Mucosa of rectum (tissue), 2 donors: ENCODE measurements around the gene SAMD15.

Experiments used
- H3K27ac ChIP-seq, 2 donors: one replicate each; pipeline ENCODE4 v1.7.0; 2013; ENCODE audit warnings: inconsistent platforms in 2 of 2, low read depth in 2 of 2, low read length in 2 of 2
- H3K27me3 ChIP-seq, 2 donors: one replicate each; pipeline ENCODE4 v1.7.0; 2013; ENCODE audit warnings: low read length in 2 of 2; ENCODE audit not compliant: control insufficient read depth in 2 of 2, insufficient read depth in 2 of 2
- H3K36me3 ChIP-seq, 2 donors: one replicate each; pipeline ENCODE4 v1.7.0; 2013; ENCODE audit warnings: low read length in 2 of 2; ENCODE audit not compliant: control insufficient read depth in 2 of 2, insufficient read depth in 2 of 2
- H3K4me1 ChIP-seq, 2 donors: one replicate each; pipeline ENCODE4 v1.7.0; 2013; ENCODE audit warnings: low read length in 2 of 2, mild to moderate bottlenecking in 1 of 2; ENCODE audit not compliant: control insufficient read depth in 2 of 2, insufficient read depth in 2 of 2
- H3K4me3 ChIP-seq, 2 donors: one replicate each; pipeline ENCODE4 v1.7.0; 2013; ENCODE audit warnings: low read length in 2 of 2
- H3K9ac ChIP-seq, 2 donors: one replicate each; pipeline ENCODE4 v1.7.0; 2013; ENCODE audit warnings: low read length in 2 of 2, low read depth in 1 of 2, mild to moderate bottlenecking in 1 of 2
- H3K9me3 ChIP-seq, 2 donors: one replicate each; pipeline ENCODE4 v1.7.0; 2013; ENCODE audit warnings: low read length in 2 of 2; ENCODE audit not compliant: control insufficient read depth in 2 of 2
- donor health status: healthy.
- donor health status: Normal muscosa, but diverticular disease.

The SAMD15 gene

DNA sequence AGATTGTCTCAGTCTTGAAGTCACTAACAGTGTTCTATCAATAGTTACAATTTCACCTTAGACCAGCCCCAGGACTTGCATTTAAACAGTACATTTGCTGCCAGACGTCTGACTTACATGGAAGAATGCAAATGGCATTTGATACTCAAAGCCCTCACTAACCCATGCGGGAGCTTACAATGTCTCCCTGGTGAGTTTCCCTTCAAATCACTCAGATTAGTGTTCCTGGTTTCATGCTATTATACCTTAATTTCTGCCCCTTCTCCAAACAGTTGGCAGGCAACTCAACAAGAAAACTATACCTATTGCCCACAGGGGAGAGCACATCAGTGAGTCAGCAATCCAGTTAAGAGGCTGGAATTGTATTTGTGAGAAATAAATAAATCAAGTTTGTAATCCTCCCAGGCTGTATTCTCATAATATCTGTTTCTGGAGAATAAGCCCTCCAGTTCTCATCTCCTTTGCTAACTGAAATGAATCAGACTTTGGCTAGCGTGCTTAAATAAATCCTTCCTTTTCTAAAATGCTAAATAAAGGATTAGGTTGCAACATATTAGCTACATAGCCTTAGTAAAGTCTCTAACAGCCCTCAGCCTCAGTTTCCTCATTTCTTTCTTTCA, 32.7 kb upstream of the SAMD15 start:
- Histone ChIP-seq H3K9ac (no peak overlapping the region), H3K4me3 (no peak overlapping the region), H3K4me1 (no peaks in the 10 kb centered on the region), H3K36me3 (peaks cover 17 to 21% of the 10 kb centered on the region in 2 donors), H3K27me3 (no peaks in the 10 kb centered on the region), H3K9me3 (no peaks in the 10 kb centered on the region), H3K27ac (no peak overlapping the region)

DNA sequence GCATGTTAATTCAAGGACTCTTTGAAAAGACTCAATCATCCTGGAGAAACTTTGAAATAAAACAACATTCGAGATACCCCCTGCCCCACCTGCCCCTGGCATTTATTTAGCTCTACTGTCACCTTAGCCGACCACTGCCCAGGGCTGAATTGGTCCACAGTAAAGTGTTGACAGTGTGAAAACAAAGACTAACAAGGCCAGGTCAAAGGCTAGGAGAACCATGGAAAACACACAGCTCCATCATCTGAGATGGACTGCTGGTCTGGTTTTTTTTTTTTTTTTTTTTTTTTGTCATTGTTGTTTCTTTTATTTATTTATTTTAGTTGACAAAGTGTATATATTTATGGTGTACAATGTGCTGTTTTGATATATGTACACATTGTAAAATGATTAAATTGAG, 30.7 kb upstream of the SAMD15 start:
- H3K9ac ChIP-seq = no peak overlapping the region
- peaks cover 17 to 19% of the 10 kb centered on the region in 2 donors for H3K36me3 ChIP-seq
- no peak overlapping the region for H3K27ac ChIP-seq
- no peak overlapping the region for H3K4me3 ChIP-seq
- no peaks in the 10 kb centered on the region for H3K4me1 ChIP-seq
- no peaks in the 10 kb centered on the region for H3K9me3 ChIP-seq
- H3K27me3 ChIP-seq = no peaks in the 10 kb centered on the region

DNA sequence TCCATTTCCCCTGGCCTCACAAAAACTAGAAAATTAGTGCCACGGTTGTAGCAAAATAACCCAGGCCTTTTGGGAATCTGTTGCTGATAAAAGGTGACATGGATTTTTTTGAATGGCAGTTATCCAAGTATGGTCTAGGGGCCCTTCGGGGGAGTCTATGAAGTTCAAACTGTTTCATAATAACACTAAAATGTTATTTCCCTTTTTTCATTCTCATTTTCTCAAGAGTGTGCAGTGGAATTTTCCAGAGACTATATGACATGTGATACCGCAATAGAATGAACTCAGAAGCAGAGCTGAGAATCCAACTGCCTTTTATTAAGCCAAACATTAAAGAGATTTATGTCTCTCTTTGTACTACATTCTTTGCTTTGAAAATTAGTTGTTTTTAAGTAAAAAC, 29.4 kb upstream of the SAMD15 start:
- Histone ChIP-seq H3K27me3 (no peaks in the 10 kb centered on the region), H3K27ac (no peak overlapping the region), H3K36me3 (peaks cover 12 to 16% of the 10 kb centered on the region in 2 donors)

DNA sequence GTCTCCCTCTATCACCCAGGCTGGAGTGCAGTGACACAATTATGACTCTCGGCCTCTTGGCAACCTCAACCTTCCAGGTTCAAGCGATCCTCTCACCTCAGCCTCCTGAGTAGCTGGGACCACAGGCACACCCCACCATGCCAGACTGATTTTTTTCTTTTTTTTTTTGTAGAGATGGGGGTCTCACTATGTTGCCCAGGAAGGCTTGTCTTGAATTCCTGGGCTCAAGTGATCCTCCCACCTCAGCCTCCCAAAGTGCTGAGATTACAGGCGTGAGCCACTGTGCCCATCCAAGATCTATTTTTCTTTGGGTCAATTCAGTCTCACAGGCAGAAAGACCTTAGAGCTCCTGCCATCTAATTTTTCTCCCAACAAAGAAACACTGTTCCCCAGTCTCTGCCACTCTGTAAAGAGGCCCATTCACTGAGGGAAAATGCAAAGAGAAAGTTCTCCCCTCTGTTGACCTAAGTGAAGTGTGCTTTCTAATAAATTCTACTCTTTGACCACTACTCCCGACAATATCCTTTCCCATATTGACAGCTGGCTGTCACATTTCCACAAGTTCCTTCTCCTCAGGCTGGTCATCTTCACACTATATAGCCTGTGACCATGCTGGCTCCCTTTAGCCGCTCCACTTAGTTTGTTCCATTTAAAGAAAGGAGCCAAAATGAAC, 23.6 kb upstream of the SAMD15 start:
- H3K9me3 ChIP-seq = no peaks in the 10 kb centered on the region
- no peak overlapping the region for H3K9ac ChIP-seq
- H3K27ac ChIP-seq = no peak overlapping the region
- no peaks in the 10 kb centered on the region for H3K4me1 ChIP-seq
- no peaks in the 10 kb centered on the region for H3K27me3 ChIP-seq
- H3K36me3 ChIP-seq = peaks cover 2 to 10% of the 10 kb centered on the region in 2 donors
- no peak overlapping the region for H3K4me3 ChIP-seq

More for the DNA sequence above, 29.4 kb upstream of the SAMD15 start:
- Histone ChIP-seq H3K9me3 (no peaks in the 10 kb centered on the region), H3K4me3 (no peak overlapping the region), H3K9ac (no peak overlapping the region), H3K4me1 (no peaks in the 10 kb centered on the region)

DNA sequence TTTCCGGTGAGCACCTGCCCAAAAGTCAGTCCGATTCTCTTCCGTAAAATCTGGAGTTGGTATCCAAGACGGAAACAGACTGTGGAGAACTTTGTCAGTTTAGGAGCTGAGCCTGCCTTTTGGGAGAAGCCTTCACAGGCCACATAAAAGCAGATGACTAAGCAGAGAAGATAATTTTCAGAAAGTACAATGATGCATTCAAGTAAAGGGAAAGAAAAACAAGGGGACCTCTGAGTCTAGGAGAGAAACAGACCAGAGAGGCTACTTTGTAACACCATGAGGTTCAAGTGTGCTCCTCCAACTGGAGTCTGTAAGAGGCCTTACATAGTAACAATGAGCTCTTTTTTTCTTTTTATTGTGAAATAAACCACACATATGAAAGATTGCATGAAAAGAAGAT, 21.4 kb upstream of the SAMD15 start:
- Histone ChIP-seq H3K4me1 (no peaks in the 10 kb centered on the region), H3K27me3 (no peaks in the 10 kb centered on the region), H3K27ac (no peak overlapping the region), H3K36me3 (no peaks in the 10 kb centered on the region), H3K4me3 (no peak overlapping the region), H3K9ac (no peak overlapping the region), H3K9me3 (no peaks in the 10 kb centered on the region)

DNA sequence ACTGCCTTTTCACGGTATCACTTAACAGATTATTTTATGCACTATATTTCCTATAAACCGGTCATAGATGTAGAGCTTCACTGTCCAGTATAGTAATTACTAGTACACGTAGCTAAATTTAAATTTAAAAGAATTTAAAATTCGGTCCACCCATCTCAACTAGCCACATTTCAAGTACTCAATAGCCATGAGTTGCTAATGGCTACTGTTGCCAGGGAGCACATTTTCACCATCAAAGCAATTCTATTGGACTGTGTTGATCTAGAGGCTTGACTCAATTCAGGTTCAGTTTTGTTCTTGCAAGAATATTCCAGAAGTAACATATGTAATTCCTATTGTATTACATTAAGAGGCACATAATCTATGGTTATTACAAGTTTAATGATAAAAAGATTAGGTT, 20.3 kb upstream of the SAMD15 start:
- H3K9me3 ChIP-seq = no peaks in the 10 kb centered on the region
- no peaks in the 10 kb centered on the region for H3K27me3 ChIP-seq
- H3K27ac ChIP-seq = no peak overlapping the region
- no peak overlapping the region for H3K4me3 ChIP-seq
- H3K4me1 ChIP-seq = no peaks in the 10 kb centered on the region
- no peak overlapping the region for H3K9ac ChIP-seq
- H3K36me3 ChIP-seq = no peaks in the 10 kb centered on the region

DNA sequence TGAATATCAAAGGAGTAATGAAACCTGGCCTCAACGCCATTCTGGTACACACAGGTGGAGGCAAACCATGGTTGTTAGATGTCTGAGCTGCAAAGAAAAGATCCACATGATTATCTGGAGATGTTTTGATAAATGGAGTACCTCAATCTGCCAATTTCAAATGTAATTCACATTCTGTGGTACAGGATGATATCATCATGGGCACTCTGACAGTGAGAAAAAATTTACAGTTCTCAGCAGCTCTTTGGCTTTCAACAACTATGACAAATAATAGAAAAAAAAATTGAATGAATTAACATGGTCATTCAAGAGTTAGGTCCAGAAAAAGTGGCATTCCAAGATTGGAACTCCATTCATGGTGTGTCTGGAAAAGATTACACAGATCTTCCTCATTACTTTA, 17.6 kb upstream of the SAMD15 start:
- no peak overlapping the region for H3K4me3 ChIP-seq
- H3K36me3 ChIP-seq = no peaks in the 10 kb centered on the region
- no peaks in the 10 kb centered on the region for H3K4me1 ChIP-seq
- H3K9me3 ChIP-seq = no peaks in the 10 kb centered on the region
- H3K27me3 ChIP-seq = no peaks in the 10 kb centered on the region
- H3K27ac ChIP-seq = no peak overlapping the region
- no peak overlapping the region for H3K9ac ChIP-seq

DNA sequence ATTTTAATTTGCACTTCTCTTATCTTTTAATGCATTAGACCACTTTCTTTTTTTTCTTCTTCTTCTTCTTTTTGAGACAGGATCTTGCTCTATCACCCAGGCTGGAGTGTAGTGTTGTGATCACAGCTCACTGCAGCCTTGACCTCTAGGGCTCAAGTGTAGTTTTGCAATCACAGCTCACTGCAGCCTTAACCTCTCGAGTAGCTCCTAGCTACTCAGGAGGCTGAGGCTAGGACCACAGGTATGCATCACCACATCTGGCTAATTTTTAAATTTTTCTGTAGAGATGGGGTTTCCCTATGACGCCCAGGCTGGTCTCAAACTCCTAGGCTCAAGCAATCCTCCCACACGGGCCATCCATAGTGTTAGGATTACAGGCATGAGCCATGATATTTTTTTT, 13.0 kb upstream of the SAMD15 start:
- H3K36me3 ChIP-seq = no peaks in the 10 kb centered on the region
- no peak overlapping the region for H3K27ac ChIP-seq
- H3K9ac ChIP-seq = no peak overlapping the region
- H3K27me3 ChIP-seq = no peaks in the 10 kb centered on the region
- no peak overlapping the region for H3K4me3 ChIP-seq
- no peaks in the 10 kb centered on the region for H3K4me1 ChIP-seq
- H3K9me3 ChIP-seq = no peaks in the 10 kb centered on the region

DNA sequence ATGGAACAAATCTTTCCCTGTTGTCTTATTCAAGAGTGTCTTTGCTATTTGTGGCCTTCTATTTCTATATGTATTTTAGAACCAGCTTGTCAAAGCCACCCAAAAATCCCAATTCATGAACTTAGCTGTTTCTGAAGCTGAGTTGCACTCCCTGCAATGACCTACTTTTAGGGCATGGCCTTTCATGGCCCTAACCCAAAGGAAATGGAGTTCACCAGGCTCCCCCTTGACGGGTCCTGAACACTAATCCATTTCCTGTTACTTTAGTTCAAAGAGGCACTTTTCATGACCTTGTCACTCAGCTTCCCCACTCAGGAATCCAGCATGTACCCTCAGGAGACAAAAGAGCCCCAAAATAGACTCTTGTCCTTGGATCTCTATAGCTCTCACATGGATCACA, 7.9 kb upstream of the SAMD15 start:
- Histone ChIP-seq H3K9me3 (no peaks in the 10 kb centered on the region), H3K4me1 (no peaks in the 10 kb centered on the region), H3K27me3 (no peaks in the 10 kb centered on the region), H3K4me3 (no peak overlapping the region), H3K27ac (no peak overlapping the region), H3K36me3 (no peaks in the 10 kb centered on the region), H3K9ac (no peak overlapping the region)

DNA sequence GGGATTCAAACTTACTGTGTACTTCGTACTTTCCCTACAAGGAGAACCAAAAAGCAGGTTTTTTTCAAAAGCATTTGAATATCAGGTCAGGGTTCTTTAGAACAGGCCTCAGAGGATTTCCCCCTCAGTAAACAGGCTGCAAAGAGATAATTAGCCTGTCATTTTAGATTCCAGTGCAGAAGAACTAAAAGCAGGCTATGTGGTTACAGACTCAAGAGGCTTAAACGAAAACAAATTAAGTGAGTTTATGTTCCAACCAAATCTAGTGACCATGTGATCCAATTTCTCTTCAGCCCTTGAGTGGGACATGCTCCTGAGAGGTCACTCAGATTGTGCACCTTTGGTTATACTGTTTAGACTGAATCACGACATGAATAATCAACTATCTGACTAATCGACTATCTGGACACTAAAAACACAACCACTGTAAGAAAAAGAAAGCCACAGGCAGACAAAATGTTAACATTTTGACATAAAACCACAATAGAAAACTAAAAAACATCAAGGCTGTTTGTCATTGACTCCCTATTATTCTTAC, 4.8 kb upstream of the SAMD15 start:
- no peak overlapping the region for H3K4me3 ChIP-seq
- H3K4me1 ChIP-seq = peaks cover 7 to 11% of the 10 kb centered on the region in 2 donors
- H3K27me3 ChIP-seq = no peaks in the 10 kb centered on the region
- H3K9ac ChIP-seq = no peak overlapping the region
- H3K36me3 ChIP-seq = no peaks in the 10 kb centered on the region
- no peak overlapping the region for H3K27ac ChIP-seq
- no peaks in the 10 kb centered on the region for H3K9me3 ChIP-seq
